ENCODE measurements around the gene VAC14. TPM values are rescaled to one million over a fixed set of nuclear protein-coding genes. Genes with fewer than 3 reads are reported as not detected.
"Not testable (repeated sequence)": the region's sequence is repeated elsewhere in the genome, so short reads cannot be mapped to it uniquely, and the experiment has no call there.

VAC14 gene
- total RNA-seq, 1 experiment from 2014 or later, result 49.9 TPM

- H4K91ac ChIP-seq (ENCODE audit: insufficient read length, low read depth, low read length); DNase-seq; H2BK12ac ChIP-seq (ENCODE audit: insufficient read length, low read depth, low read length); H3K23me2 ChIP-seq (ENCODE audit: insufficient read length, low read depth, low read length, poor library complexity, severe bottlenecking); H3K9ac ChIP-seq (ENCODE audit: extremely low read depth, insufficient read length, low read length); H2BK20ac ChIP-seq (ENCODE audit: low read depth, low read length, poor library complexity, severe bottlenecking); H3K56ac ChIP-seq (ENCODE audit: insufficient read length, low read depth, low read length); H3K4me3 Mint-ChIP-seq; H4K8ac ChIP-seq (replicated peaks; ENCODE audit: insufficient read length, low read depth, low read length); H4K5ac ChIP-seq (ENCODE audit: insufficient read length, low read depth, low read length); H3K9me3 ChIP-seq (ENCODE audit: control insufficient read depth, low read depth, low read length); H3K36me3 Mint-ChIP-seq (ENCODE audit: insufficient read depth in 1 of 3, low read depth in 3 of 3); H3K79me1 ChIP-seq (ENCODE audit: insufficient read depth, low read depth, low read length, poor library complexity, severe bottlenecking); H3K4me2 ChIP-seq (ENCODE audit: insufficient read depth, insufficient read length, low read length); H3K27ac Mint-ChIP-seq; H3K27ac ChIP-seq (ENCODE audit: insufficient read length, low read depth, low read length); H3K9me3 Mint-ChIP-seq; H3T11ph ChIP-seq (ENCODE audit: low read length); H3K18ac ChIP-seq (ENCODE audit: insufficient read length, low read depth, low read length); H2AK5ac ChIP-seq (ENCODE audit: insufficient read length, low read length); H3K14ac ChIP-seq (ENCODE audit: insufficient read depth, low read length); H3K79me2 ChIP-seq (ENCODE audit: insufficient read depth, low read length); H2BK120ac ChIP-seq (ENCODE audit: low read depth, low read length, poor library complexity, severe bottlenecking); H2AFZ ChIP-seq (ENCODE audit: low read length); H3K23ac ChIP-seq (ENCODE audit: insufficient read length, low read depth, low read length); H4K20me1 ChIP-seq (ENCODE audit: control insufficient read depth, insufficient read depth, insufficient read length); H3K4me1 Mint-ChIP-seq; H3K4me1 ChIP-seq (ENCODE audit: insufficient read depth, low read length); H2BK15ac ChIP-seq (ENCODE audit: low read depth, low read length); H3K4ac ChIP-seq (ENCODE audit: low read depth, low read length); H2BK5ac ChIP-seq (ENCODE audit: insufficient read length, low read length); H3K27me3 ChIP-seq (ENCODE audit: insufficient read depth, low read length): not testable (repeated sequence)
- H3K27me3 Mint-ChIP-seq (ENCODE audit: low read depth), result peaks cover 14% of the 10 kb centered on the region
- no CpG with 5 or more reads among the region's 2 CpGs for WGBS (ENCODE audit: extremely low coverage, insufficient read length, low lambda C conversion rate)
These were observed 21.8 kb upstream of the VAC14 start for GRCh38 chr16:70822734-70823133.

- H3K9me3 ChIP-seq (ENCODE audit: control insufficient read depth, low read depth, low read length); H3K9me3 Mint-ChIP-seq; H3K4me1 Mint-ChIP-seq; H3K4me1 ChIP-seq (ENCODE audit: insufficient read depth, low read length); H3K27ac Mint-ChIP-seq; H2AFZ ChIP-seq (ENCODE audit: low read length); H3K79me2 ChIP-seq (ENCODE audit: insufficient read depth, low read length); H2AK5ac ChIP-seq (ENCODE audit: insufficient read length, low read length); H4K91ac ChIP-seq (ENCODE audit: insufficient read length, low read depth, low read length); H3K23ac ChIP-seq (ENCODE audit: insufficient read length, low read depth, low read length); H3K18ac ChIP-seq (ENCODE audit: insufficient read length, low read depth, low read length); H3K79me1 ChIP-seq (ENCODE audit: insufficient read depth, low read depth, low read length, poor library complexity, severe bottlenecking); H3K27ac ChIP-seq (ENCODE audit: insufficient read length, low read depth, low read length); H2BK20ac ChIP-seq (ENCODE audit: low read depth, low read length, poor library complexity, severe bottlenecking); DNase-seq; H3T11ph ChIP-seq (ENCODE audit: low read length); H3K14ac ChIP-seq (ENCODE audit: insufficient read depth, low read length); H4K20me1 ChIP-seq (ENCODE audit: control insufficient read depth, insufficient read depth, insufficient read length); H3K4ac ChIP-seq (ENCODE audit: low read depth, low read length); H3K36me3 Mint-ChIP-seq (ENCODE audit: insufficient read depth in 1 of 3, low read depth in 3 of 3); H3K4me2 ChIP-seq (ENCODE audit: insufficient read depth, insufficient read length, low read length); H2BK12ac ChIP-seq (ENCODE audit: insufficient read length, low read depth, low read length); H3K4me3 Mint-ChIP-seq; H3K27me3 ChIP-seq (ENCODE audit: insufficient read depth, low read length); H3K56ac ChIP-seq (ENCODE audit: insufficient read length, low read depth, low read length); H2BK5ac ChIP-seq (ENCODE audit: insufficient read length, low read length); H2BK15ac ChIP-seq (ENCODE audit: low read depth, low read length); H3K9ac ChIP-seq (ENCODE audit: extremely low read depth, insufficient read length, low read length); H3K23me2 ChIP-seq (ENCODE audit: insufficient read length, low read depth, low read length, poor library complexity, severe bottlenecking); H4K8ac ChIP-seq (replicated peaks; ENCODE audit: insufficient read length, low read depth, low read length); H2BK120ac ChIP-seq (ENCODE audit: low read depth, low read length, poor library complexity, severe bottlenecking); H4K5ac ChIP-seq (ENCODE audit: insufficient read length, low read depth, low read length): not testable (repeated sequence)
- peaks cover 12% of the 10 kb centered on the region for H3K27me3 Mint-ChIP-seq (ENCODE audit: low read depth)
- WGBS (ENCODE audit: extremely low coverage, insufficient read length, low lambda C conversion rate), result no CpG with 5 or more reads among the region's 13 CpGs
These were observed 17.1 kb upstream of the VAC14 start for GRCh38 chr16:70818088-70818487.
